Measurements from ENCODE around the gene PRSS37. TPM values are rescaled to one million over a fixed set of nuclear protein-coding genes. Genes with fewer than 3 reads are reported as not detected.

Gene PRSS37
- total RNA-seq, 1 experiment from 2014 or later: not detected

DNA sequence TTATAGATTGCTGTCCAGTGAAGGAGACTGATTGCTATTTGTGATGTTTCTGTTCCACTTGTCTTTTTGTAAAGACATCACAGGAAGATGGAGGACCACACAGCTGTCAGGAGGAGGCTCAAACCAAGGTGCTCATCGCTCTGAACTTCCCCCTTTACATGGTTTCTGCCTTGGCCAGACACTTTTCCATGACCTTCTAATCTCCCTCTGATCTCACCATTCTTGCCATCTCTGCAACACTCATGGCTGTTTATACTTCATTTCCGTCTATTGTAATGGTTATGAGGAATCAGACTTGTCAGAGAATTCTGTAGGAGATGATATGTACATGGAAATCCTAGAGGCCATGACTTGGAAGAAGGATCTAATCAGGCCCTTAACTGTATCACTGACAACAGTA lies 53.0 kb downstream of the PRSS37 start:
- Mint-ChIP-seq H3K9me3 (no peaks in the 10 kb centered on the region), H3K36me3 (peaks cover 3% of the 10 kb centered on the region; the same call in 1 of the 2 replicates), H3K4me3 (no peak overlapping the region), H3K27me3 (ENCODE audit: low read depth) (no peaks in the 10 kb centered on the region), H3K27ac (no peak overlapping the region), H3K4me1 (no peaks in the 10 kb centered on the region)
- DNase-seq (ENCODE audit: low spot score) (no peak), ATAC-seq (no peak)
- TF ChIP-seq OVOL2 (CRISPR knock-in tag; IDR thresholded peaks at IDR 0.05; ENCODE audit: borderline replicate concordance): no peak
- TF ChIP-seq, protein P1, sequence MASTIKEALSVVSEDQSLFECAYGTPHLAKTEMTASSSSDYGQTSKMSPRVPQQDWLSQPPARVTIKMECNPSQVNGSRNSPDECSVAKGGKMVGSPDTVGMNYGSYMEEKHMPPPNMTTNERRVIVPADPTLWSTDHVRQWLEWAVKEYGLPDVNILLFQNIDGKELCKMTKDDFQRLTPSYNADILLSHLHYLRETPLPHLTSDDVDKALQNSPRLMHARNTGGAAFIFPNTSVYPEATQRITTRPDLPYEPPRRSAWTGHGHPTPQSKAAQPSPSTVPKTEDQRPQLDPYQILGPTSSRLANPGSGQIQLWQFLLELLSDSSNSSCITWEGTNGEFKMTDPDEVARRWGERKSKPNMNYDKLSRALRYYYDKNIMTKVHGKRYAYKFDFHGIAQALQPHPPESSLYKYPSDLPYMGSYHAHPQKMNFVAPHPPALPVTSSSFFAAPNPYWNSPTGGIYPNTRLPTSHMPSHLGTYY (CRISPR knock-in tag; IDR thresholded peaks at IDR 0.05): no peak
- TF ChIP-seq, protein P2, sequence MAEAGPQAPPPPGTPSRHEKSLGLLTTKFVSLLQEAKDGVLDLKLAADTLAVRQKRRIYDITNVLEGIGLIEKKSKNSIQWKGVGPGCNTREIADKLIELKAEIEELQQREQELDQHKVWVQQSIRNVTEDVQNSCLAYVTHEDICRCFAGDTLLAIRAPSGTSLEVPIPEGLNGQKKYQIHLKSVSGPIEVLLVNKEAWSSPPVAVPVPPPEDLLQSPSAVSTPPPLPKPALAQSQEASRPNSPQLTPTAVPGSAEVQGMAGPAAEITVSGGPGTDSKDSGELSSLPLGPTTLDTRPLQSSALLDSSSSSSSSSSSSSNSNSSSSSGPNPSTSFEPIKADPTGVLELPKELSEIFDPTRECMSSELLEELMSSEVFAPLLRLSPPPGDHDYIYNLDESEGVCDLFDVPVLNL (CRISPR knock-in tag; IDR thresholded peaks at IDR 0.05; ENCODE audit: borderline replicate concordance, low read depth): no peak
- TF ChIP-seq, protein P3, sequence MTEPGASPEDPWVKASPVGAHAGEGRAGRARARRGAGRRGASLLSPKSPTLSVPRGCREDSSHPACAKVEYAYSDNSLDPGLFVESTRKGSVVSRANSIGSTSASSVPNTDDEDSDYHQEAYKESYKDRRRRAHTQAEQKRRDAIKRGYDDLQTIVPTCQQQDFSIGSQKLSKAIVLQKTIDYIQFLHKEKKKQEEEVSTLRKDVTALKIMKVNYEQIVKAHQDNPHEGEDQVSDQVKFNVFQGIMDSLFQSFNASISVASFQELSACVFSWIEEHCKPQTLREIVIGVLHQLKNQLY (CRISPR knock-in tag; IDR thresholded peaks at IDR 0.05): no peak
- TF ChIP-seq, protein P4, sequence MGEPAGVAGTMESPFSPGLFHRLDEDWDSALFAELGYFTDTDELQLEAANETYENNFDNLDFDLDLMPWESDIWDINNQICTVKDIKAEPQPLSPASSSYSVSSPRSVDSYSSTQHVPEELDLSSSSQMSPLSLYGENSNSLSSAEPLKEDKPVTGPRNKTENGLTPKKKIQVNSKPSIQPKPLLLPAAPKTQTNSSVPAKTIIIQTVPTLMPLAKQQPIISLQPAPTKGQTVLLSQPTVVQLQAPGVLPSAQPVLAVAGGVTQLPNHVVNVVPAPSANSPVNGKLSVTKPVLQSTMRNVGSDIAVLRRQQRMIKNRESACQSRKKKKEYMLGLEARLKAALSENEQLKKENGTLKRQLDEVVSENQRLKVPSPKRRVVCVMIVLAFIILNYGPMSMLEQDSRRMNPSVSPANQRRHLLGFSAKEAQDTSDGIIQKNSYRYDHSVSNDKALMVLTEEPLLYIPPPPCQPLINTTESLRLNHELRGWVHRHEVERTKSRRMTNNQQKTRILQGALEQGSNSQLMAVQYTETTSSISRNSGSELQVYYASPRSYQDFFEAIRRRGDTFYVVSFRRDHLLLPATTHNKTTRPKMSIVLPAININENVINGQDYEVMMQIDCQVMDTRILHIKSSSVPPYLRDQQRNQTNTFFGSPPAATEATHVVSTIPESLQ (CRISPR knock-in tag; IDR thresholded peaks at IDR 0.05): no peak
- no peak for TF ChIP-seq TCF7 (CRISPR knock-in tag; IDR thresholded peaks at IDR 0.05; ENCODE audit: low read depth)
- TF ChIP-seq TP53 (CRISPR knock-in tag; IDR thresholded peaks at IDR 0.05): no peak
- TF ChIP-seq MYBL2 (CRISPR knock-in tag; IDR thresholded peaks at IDR 0.05): no peak
- CTCF ChIA-PET: no interaction called here
- POLR2A ChIA-PET: no interaction called here

Other genes starting within 250 kb of the PRSS37 start
- gene DENND11, start 139.3 kb downstream of the PRSS37 start, total RNA-seq (2021): 20.6 to 22.1 TPM (median 20.8 TPM) in 3 replicates
- 0.04 to 0.07 TPM in 2 of 3 replicates, not detected in the other for gene WEE2, start 133.1 kb downstream of the PRSS37 start, total RNA-seq (2021)
- gene SSBP1, start 103.1 kb downstream of the PRSS37 start, total RNA-seq (2021): 221 to 245 TPM (median 222 TPM) in 3 replicates
- gene TAS2R3, start 77.4 kb downstream of the PRSS37 start, total RNA-seq (2021): 0.71 to 1.5 TPM (median 1.2 TPM) in 3 replicates
- gene TAS2R4, start 64.8 kb downstream of the PRSS37 start, total RNA-seq (2021): 0.41 to 1.1 TPM (median 0.72 TPM) in 3 replicates
- gene TAS2R5, start 51.3 kb downstream of the PRSS37 start, total RNA-seq (2021): 0.90 to 1.8 TPM (median 1.4 TPM) in 3 replicates
- gene OR9A4, start 74.9 kb upstream of the PRSS37 start, total RNA-seq (2021): not detected in 3 replicates
- gene CLEC5A, start 105.5 kb upstream of the PRSS37 start, total RNA-seq (2021): not detected in 3 replicates
- 0.16 to 0.23 TPM in 2 of 3 replicates, not detected in the other for gene TAS2R38, start 132.3 kb upstream of the PRSS37 start, total RNA-seq (2021)
- gene MGAM, start 154.4 kb upstream of the PRSS37 start, total RNA-seq (2021): 0.14 to 0.16 TPM (median 0.15 TPM) in 3 replicates